ENCODE measurements around the gene MEOX1.
A peak's percentile ranks its signal among the peaks of the same experiment; 100 is the strongest.

Gene MEOX1

GRCh38 chr17:43660816-43661493 is 767 bp downstream of the MEOX1 start:
- H3K36me3 ChIP-seq (ENCODE audit: control insufficient read depth, insufficient read depth, low read length), result no peaks in the 10 kb centered on the region
- H3K27me3 ChIP-seq (replicated peaks; ENCODE audit: control insufficient read depth, insufficient read depth, low read length, poor library complexity, severe bottlenecking), result no peaks in the 10 kb centered on the region
- peak overlapping the region; percentile 15 for H3K4me3 ChIP-seq (ENCODE audit: insufficient read depth, low read depth, low read length, poor library complexity, severe bottlenecking)
- H3K27ac ChIP-seq (ENCODE audit: insufficient read depth, low read length, poor library complexity, severe bottlenecking), result no peak overlapping the region
- DNase-seq, result no peak
- peaks cover 38% of the 10 kb centered on the region for H3K4me1 ChIP-seq (ENCODE audit: control insufficient read depth, insufficient read depth, low read length, poor library complexity, severe bottlenecking)
- H3K9me3 ChIP-seq (ENCODE audit: control insufficient read depth, low read length), result no peaks in the 10 kb centered on the region

GRCh38 chr17:43659823-43660617 is 1.7 kb downstream of the MEOX1 start:
- no peaks in the 10 kb centered on the region for H3K27me3 ChIP-seq (replicated peaks; ENCODE audit: control insufficient read depth, insufficient read depth, low read length, poor library complexity, severe bottlenecking)
- H3K4me3 ChIP-seq (ENCODE audit: insufficient read depth, low read depth, low read length, poor library complexity, severe bottlenecking), result no peak overlapping the region
- no peaks in the 10 kb centered on the region for H3K9me3 ChIP-seq (ENCODE audit: control insufficient read depth, low read length)
- H3K27ac ChIP-seq (ENCODE audit: insufficient read depth, low read length, poor library complexity, severe bottlenecking), result peak overlapping the region; percentile 3
- H3K36me3 ChIP-seq (ENCODE audit: control insufficient read depth, insufficient read depth, low read length), result no peaks in the 10 kb centered on the region
- no peak for DNase-seq
- H3K4me1 ChIP-seq (ENCODE audit: control insufficient read depth, insufficient read depth, low read length, poor library complexity, severe bottlenecking), result peaks cover 38% of the 10 kb centered on the region

GRCh38 chr17:43658900-43659299 is 2.8 kb downstream of the MEOX1 start:
- Histone ChIP-seq H3K36me3 (ENCODE audit: control insufficient read depth, insufficient read depth, low read length) (no peaks in the 10 kb centered on the region), H3K27me3 (replicated peaks; ENCODE audit: control insufficient read depth, insufficient read depth, low read length, poor library complexity, severe bottlenecking) (no peaks in the 10 kb centered on the region), H3K9me3 (ENCODE audit: control insufficient read depth, low read length) (no peaks in the 10 kb centered on the region), H3K27ac (ENCODE audit: insufficient read depth, low read length, poor library complexity, severe bottlenecking) (no peak overlapping the region), H3K4me3 (ENCODE audit: insufficient read depth, low read depth, low read length, poor library complexity, severe bottlenecking) (no peak overlapping the region), H3K4me1 (ENCODE audit: control insufficient read depth, insufficient read depth, low read length, poor library complexity, severe bottlenecking) (peaks cover 38% of the 10 kb centered on the region)
- DNase-seq, result no peak

GRCh38 chr17:43655693-43656255 is 5.9 kb downstream of the MEOX1 start:
- peaks cover 16% of the 10 kb centered on the region for H3K4me1 ChIP-seq (ENCODE audit: control insufficient read depth, insufficient read depth, low read length, poor library complexity, severe bottlenecking)
- no peak overlapping the region for H3K4me3 ChIP-seq (ENCODE audit: insufficient read depth, low read depth, low read length, poor library complexity, severe bottlenecking)
- no peaks in the 10 kb centered on the region for H3K9me3 ChIP-seq (ENCODE audit: control insufficient read depth, low read length)
- DNase-seq, result no peak
- H3K27me3 ChIP-seq (replicated peaks; ENCODE audit: control insufficient read depth, insufficient read depth, low read length, poor library complexity, severe bottlenecking), result no peaks in the 10 kb centered on the region
- no peaks in the 10 kb centered on the region for H3K36me3 ChIP-seq (ENCODE audit: control insufficient read depth, insufficient read depth, low read length)
- no peak overlapping the region for H3K27ac ChIP-seq (ENCODE audit: insufficient read depth, low read length, poor library complexity, severe bottlenecking)

- no peak for DNase-seq
- no peaks in the 10 kb centered on the region for H3K9me3 ChIP-seq (ENCODE audit: control insufficient read depth, low read length)
- no peaks in the 10 kb centered on the region for H3K36me3 ChIP-seq (ENCODE audit: control insufficient read depth, insufficient read depth, low read length)
- peaks cover 6% of the 10 kb centered on the region for H3K4me1 ChIP-seq (ENCODE audit: control insufficient read depth, insufficient read depth, low read length, poor library complexity, severe bottlenecking)
- no peak overlapping the region for H3K4me3 ChIP-seq (ENCODE audit: insufficient read depth, low read depth, low read length, poor library complexity, severe bottlenecking)
- peaks cover 3% of the 10 kb centered on the region for H3K27me3 ChIP-seq (replicated peaks; ENCODE audit: control insufficient read depth, insufficient read depth, low read length, poor library complexity, severe bottlenecking)
- no peak overlapping the region for H3K27ac ChIP-seq (ENCODE audit: insufficient read depth, low read length, poor library complexity, severe bottlenecking)
Measured at GRCh38 chr17:43652124-43652480, 9.6 kb downstream of the MEOX1 start.

GRCh38 chr17:43650471-43650870 is 11.3 kb downstream of the MEOX1 start:
- peaks cover 3% of the 10 kb centered on the region for H3K27me3 ChIP-seq (replicated peaks; ENCODE audit: control insufficient read depth, insufficient read depth, low read length, poor library complexity, severe bottlenecking)
- no peak overlapping the region for H3K27ac ChIP-seq (ENCODE audit: insufficient read depth, low read length, poor library complexity, severe bottlenecking)
- H3K36me3 ChIP-seq (ENCODE audit: control insufficient read depth, insufficient read depth, low read length), result no peaks in the 10 kb centered on the region
- H3K4me1 ChIP-seq (ENCODE audit: control insufficient read depth, insufficient read depth, low read length, poor library complexity, severe bottlenecking), result no peaks in the 10 kb centered on the region
- DNase-seq, result no peak
- no peak overlapping the region for H3K4me3 ChIP-seq (ENCODE audit: insufficient read depth, low read depth, low read length, poor library complexity, severe bottlenecking)
- H3K9me3 ChIP-seq (ENCODE audit: control insufficient read depth, low read length), result no peaks in the 10 kb centered on the region

GRCh38 chr17:43648916-43649315 is 12.8 kb downstream of the MEOX1 start:
- DNase-seq, result no peak
- Histone ChIP-seq H3K36me3 (ENCODE audit: control insufficient read depth, insufficient read depth, low read length) (no peaks in the 10 kb centered on the region), H3K4me1 (ENCODE audit: control insufficient read depth, insufficient read depth, low read length, poor library complexity, severe bottlenecking) (no peaks in the 10 kb centered on the region), H3K27me3 (replicated peaks; ENCODE audit: control insufficient read depth, insufficient read depth, low read length, poor library complexity, severe bottlenecking) (peaks cover 3% of the 10 kb centered on the region), H3K27ac (ENCODE audit: insufficient read depth, low read length, poor library complexity, severe bottlenecking) (no peak overlapping the region), H3K4me3 (ENCODE audit: insufficient read depth, low read depth, low read length, poor library complexity, severe bottlenecking) (no peak overlapping the region), H3K9me3 (ENCODE audit: control insufficient read depth, low read length) (no peaks in the 10 kb centered on the region)

GRCh38 chr17:43645765-43646481 is 15.8 kb downstream of the MEOX1 start:
- Histone ChIP-seq H3K4me1 (ENCODE audit: control insufficient read depth, insufficient read depth, low read length, poor library complexity, severe bottlenecking) (no peaks in the 10 kb centered on the region), H3K27me3 (replicated peaks; ENCODE audit: control insufficient read depth, insufficient read depth, low read length, poor library complexity, severe bottlenecking) (peaks cover 3% of the 10 kb centered on the region), H3K36me3 (ENCODE audit: control insufficient read depth, insufficient read depth, low read length) (no peaks in the 10 kb centered on the region), H3K9me3 (ENCODE audit: control insufficient read depth, low read length) (no peaks in the 10 kb centered on the region), H3K4me3 (ENCODE audit: insufficient read depth, low read depth, low read length, poor library complexity, severe bottlenecking) (peak overlapping the region; percentile 32), H3K27ac (ENCODE audit: insufficient read depth, low read length, poor library complexity, severe bottlenecking) (no peak overlapping the region)
- DNase-seq, result no peak

GRCh38 chr17:43645450-43645764 is 16.3 kb downstream of the MEOX1 start:
- Histone ChIP-seq H3K36me3 (ENCODE audit: control insufficient read depth, insufficient read depth, low read length) (no peaks in the 10 kb centered on the region), H3K27ac (ENCODE audit: insufficient read depth, low read length, poor library complexity, severe bottlenecking) (no peak overlapping the region), H3K9me3 (ENCODE audit: control insufficient read depth, low read length) (no peaks in the 10 kb centered on the region), H3K4me1 (ENCODE audit: control insufficient read depth, insufficient read depth, low read length, poor library complexity, severe bottlenecking) (no peaks in the 10 kb centered on the region), H3K27me3 (replicated peaks; ENCODE audit: control insufficient read depth, insufficient read depth, low read length, poor library complexity, severe bottlenecking) (peaks cover 3% of the 10 kb centered on the region), H3K4me3 (ENCODE audit: insufficient read depth, low read depth, low read length, poor library complexity, severe bottlenecking) (no peak overlapping the region)
- DNase-seq, result no peak

GRCh38 chr17:43644081-43644480 is 17.6 kb downstream of the MEOX1 start:
- Histone ChIP-seq H3K4me1 (ENCODE audit: control insufficient read depth, insufficient read depth, low read length, poor library complexity, severe bottlenecking) (no peaks in the 10 kb centered on the region), H3K4me3 (ENCODE audit: insufficient read depth, low read depth, low read length, poor library complexity, severe bottlenecking) (no peak overlapping the region), H3K27ac (ENCODE audit: insufficient read depth, low read length, poor library complexity, severe bottlenecking) (no peak overlapping the region), H3K9me3 (ENCODE audit: control insufficient read depth, low read length) (no peaks in the 10 kb centered on the region), H3K36me3 (ENCODE audit: control insufficient read depth, insufficient read depth, low read length) (no peaks in the 10 kb centered on the region), H3K27me3 (replicated peaks; ENCODE audit: control insufficient read depth, insufficient read depth, low read length, poor library complexity, severe bottlenecking) (peaks cover 3% of the 10 kb centered on the region)
- no peak for DNase-seq
